ENCODE data around the gene SLC24A1. TPM values are rescaled to one million over a fixed set of nuclear protein-coding genes. Genes with fewer than 3 reads are reported as not detected.

The SLC24A1 gene
- total RNA-seq, 3 donors from 2014 or later (not counting 1 experiment from before 2014, with no cell fraction given), result 6.9 to 12.5 (median 7.8) TPM

DNA sequence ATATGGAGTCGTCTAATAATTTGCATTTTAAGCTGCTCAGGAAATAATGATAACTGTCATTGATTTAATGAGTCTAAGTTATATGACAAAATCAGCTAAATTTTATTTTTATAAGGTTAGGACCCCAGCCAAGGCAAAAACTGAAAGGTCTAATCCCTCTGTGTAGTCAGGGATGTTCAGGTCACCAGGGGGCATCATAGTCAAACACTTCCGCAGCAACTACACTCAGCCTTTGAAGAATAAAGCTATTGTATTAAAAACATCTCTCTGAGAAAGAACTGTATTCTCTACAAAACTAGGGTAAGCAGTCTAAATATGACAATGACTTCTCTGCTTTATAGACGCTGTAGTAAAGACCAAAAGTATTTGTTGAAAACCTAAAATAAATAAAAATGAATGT, 25.8 kb upstream of the SLC24A1 start:
- H3K9me3 ChIP-seq (ENCODE audit: control insufficient read depth, insufficient read depth, low read length), result no peaks in the 10 kb centered on the region
- no peak overlapping the region for H3K4me3 Mint-ChIP-seq

GRCh38 chr15:65598468-65598867, 23.3 kb upstream of the SLC24A1 start:
- peaks cover 23% of the 10 kb centered on the region for H3K36me3 Mint-ChIP-seq
- no peaks in the 10 kb centered on the region for H3K4me1 Mint-ChIP-seq
- no peak for TF ChIP-seq CTCF (IDR thresholded peaks at IDR 0.05)
- H3K27me3 ChIP-seq (ENCODE audit: control insufficient read depth, insufficient read depth, low read length), result no peaks in the 10 kb centered on the region
- H3K4me1 ChIP-seq (ENCODE audit: control insufficient read depth, insufficient read depth, low read length), result no peaks in the 10 kb centered on the region
- H3K4me3 Mint-ChIP-seq, result no peak overlapping the region
- no peaks in the 10 kb centered on the region for H3K27me3 Mint-ChIP-seq (ENCODE audit: low read depth in 2 of 2)
- ATAC-seq, result no peak
- WGBS (ENCODE audit: insufficient coverage), result 100% methylated on average over 2 of the region's 2 CpGs
- H3K27ac ChIP-seq (ENCODE audit: low read length), result no peak overlapping the region
- H3K9me3 ChIP-seq (ENCODE audit: control insufficient read depth, insufficient read depth, low read length), result no peaks in the 10 kb centered on the region
- no peak overlapping the region for H3K4me3 ChIP-seq (ENCODE audit: low read length)
- no peak overlapping the region for H3K27ac Mint-ChIP-seq
- intact Hi-C loops (cut with micrococcal nuclease), result no loop called here
- H3K36me3 ChIP-seq (ENCODE audit: control insufficient read depth, insufficient read depth, low read length), result peaks cover 57% of the 10 kb centered on the region
- no peak for DNase-seq
- no peaks in the 10 kb centered on the region for H3K9me3 Mint-ChIP-seq

More for the DNA sequence above, 25.8 kb upstream of the SLC24A1 start:
- peak in 1 of 2 donors; percentile 59 for DNase-seq
- Histone ChIP-seq H3K36me3 (ENCODE audit: control insufficient read depth, insufficient read depth, low read length) (peaks cover 74% of the 10 kb centered on the region), H3K4me3 (ENCODE audit: low read length) (no peak overlapping the region), H3K4me1 (ENCODE audit: control insufficient read depth, insufficient read depth, low read length) (no peaks in the 10 kb centered on the region), H3K27me3 (ENCODE audit: control insufficient read depth, insufficient read depth, low read length) (no peaks in the 10 kb centered on the region), H3K27ac (ENCODE audit: low read length) (no peak overlapping the region)
- peaks cover 38% of the 10 kb centered on the region for H3K36me3 Mint-ChIP-seq
- intact Hi-C loops (cut with micrococcal nuclease), result no loop called here
- H3K27ac Mint-ChIP-seq, result no peak overlapping the region
- no peaks in the 10 kb centered on the region for H3K9me3 Mint-ChIP-seq
- TF ChIP-seq CTCF (IDR thresholded peaks at IDR 0.05), result no peak
- no peaks in the 10 kb centered on the region for H3K4me1 Mint-ChIP-seq
- ATAC-seq, result no peak
- no peaks in the 10 kb centered on the region for H3K27me3 Mint-ChIP-seq (ENCODE audit: low read depth in 2 of 2)
- 84% methylated on average over 2 of the region's 3 CpGs for WGBS (ENCODE audit: insufficient coverage)

DNA sequence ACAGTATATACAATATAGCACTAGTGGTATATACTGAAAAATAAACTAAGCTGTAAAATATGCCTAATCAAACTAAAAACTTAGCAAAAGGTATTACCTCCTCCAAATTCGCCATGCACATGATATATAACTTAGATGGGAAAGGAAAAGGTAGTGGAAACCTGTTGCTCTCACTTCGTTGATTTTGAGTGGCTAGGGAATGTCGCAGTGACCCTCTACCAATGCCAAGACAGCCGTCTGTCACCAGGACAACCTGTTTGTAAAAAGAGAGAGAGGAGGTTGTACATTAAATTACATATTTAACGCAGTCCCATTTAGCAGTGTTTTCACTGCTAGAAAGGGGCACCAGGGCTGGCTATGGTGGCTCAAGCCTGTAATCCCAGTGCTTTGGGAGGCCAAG, 22.1 kb upstream of the SLC24A1 start:
- Mint-ChIP-seq H3K27ac (no peak overlapping the region), H3K4me3 (no peak overlapping the region), H3K9me3 (no peaks in the 10 kb centered on the region), H3K27me3 (ENCODE audit: low read depth in 2 of 2) (no peaks in the 10 kb centered on the region), H3K4me1 (no peaks in the 10 kb centered on the region), H3K36me3 (peaks cover 21% of the 10 kb centered on the region)
- Histone ChIP-seq H3K4me3 (ENCODE audit: low read length) (no peak overlapping the region), H3K27ac (ENCODE audit: low read length) (no peak overlapping the region), H3K9me3 (ENCODE audit: control insufficient read depth, insufficient read depth, low read length) (no peaks in the 10 kb centered on the region), H3K36me3 (ENCODE audit: control insufficient read depth, insufficient read depth, low read length) (peaks cover 59% of the 10 kb centered on the region), H3K27me3 (ENCODE audit: control insufficient read depth, insufficient read depth, low read length) (no peaks in the 10 kb centered on the region), H3K4me1 (ENCODE audit: control insufficient read depth, insufficient read depth, low read length) (no peaks in the 10 kb centered on the region)
- no peak for DNase-seq
- WGBS (ENCODE audit: insufficient coverage), result 97% methylated on average over 4 of the region's 5 CpGs
- ATAC-seq, result no peak
- TF ChIP-seq CTCF (IDR thresholded peaks at IDR 0.05), result no peak
- intact Hi-C loops (cut with micrococcal nuclease), result no loop called here

- TF ChIP-seq CTCF (IDR thresholded peaks at IDR 0.05), result no peak
- Mint-ChIP-seq H3K4me1 (no peaks in the 10 kb centered on the region), H3K36me3 (peaks cover 6% of the 10 kb centered on the region), H3K27ac (no peak overlapping the region), H3K4me3 (no peak overlapping the region), H3K9me3 (no peaks in the 10 kb centered on the region), H3K27me3 (ENCODE audit: low read depth in 2 of 2) (no peaks in the 10 kb centered on the region)
- Histone ChIP-seq H3K4me3 (ENCODE audit: low read length) (no peak overlapping the region), H3K4me1 (ENCODE audit: control insufficient read depth, insufficient read depth, low read length) (no peaks in the 10 kb centered on the region), H3K36me3 (ENCODE audit: control insufficient read depth, insufficient read depth, low read length) (peaks cover 39% of the 10 kb centered on the region), H3K27ac (ENCODE audit: low read length) (no peak overlapping the region), H3K9me3 (ENCODE audit: control insufficient read depth, insufficient read depth, low read length) (no peaks in the 10 kb centered on the region), H3K27me3 (ENCODE audit: control insufficient read depth, insufficient read depth, low read length) (no peaks in the 10 kb centered on the region)
- no peak for ATAC-seq
- intact Hi-C loops (cut with micrococcal nuclease), result no loop called here
- DNase-seq, result no peak
- 96% methylated on average over 2 of the region's 2 CpGs for WGBS (ENCODE audit: insufficient coverage)
Measured at GRCh38 chr15:65603134-65603533, 18.6 kb upstream of the SLC24A1 start.

Data from natural killer cell (primary cell).